DOHH2 (cell line): ENCODE data around the gene SLAMF1.
"Not testable (repeated sequence)": the region's sequence is repeated elsewhere in the genome, so short reads cannot be mapped to it uniquely, and the experiment has no call there.

Source experiments
- H3F3A ChIP-seq: fragments of 200-600 bp; sonication (generic), shearing (Covaris generic); 2 replicates; pipeline ENCODE4 v1.6.0; 2016; ENCODE audit warnings: antibody characterized with exemption, mild to moderate bottlenecking; ENCODE audit not compliant: control insufficient read depth, insufficient read depth
- H3K27ac ChIP-seq: fragments of 200-600 bp; sonication (generic); 2 replicates; pipeline ENCODE4 v1.5.1; 2014; ENCODE audit warnings: low read depth, mild to moderate bottlenecking, low read length, moderate library complexity
- H3K27me3 ChIP-seq: fragments of 200-600 bp; sonication (generic); 2 replicates; pipeline ENCODE4 v1.6.1; 2014; ENCODE audit warnings: mild to moderate bottlenecking, low read length, mixed read lengths; ENCODE audit not compliant: control insufficient read depth
- H3K36me3 ChIP-seq: fragments of 200-600 bp; sonication (generic); 2 replicates; pipeline ENCODE4 v1.6.1; 2014; ENCODE audit warnings: mild to moderate bottlenecking, low read length, moderate library complexity, mixed read lengths; ENCODE audit not compliant: control insufficient read depth
- H3K4me1 ChIP-seq: fragments of 200-600 bp; sonication (generic); 2 replicates; pipeline ENCODE4 v1.6.1; 2014; ENCODE audit warnings: mild to moderate bottlenecking, low read length, mixed read lengths; ENCODE audit not compliant: control insufficient read depth
- H3K4me2 ChIP-seq: fragments of 200-600 bp; sonication (generic); 2 replicates; pipeline ENCODE4 v1.6.0; 2014; ENCODE audit warnings: mild to moderate bottlenecking, low read length, moderate library complexity
- H3K4me3 ChIP-seq: fragments of 200-600 bp; sonication (generic); 2 replicates; pipeline ENCODE4 v1.5.1; 2014; ENCODE audit warnings: mild to moderate bottlenecking, low read length, mixed read lengths
- H3K79me2 ChIP-seq: fragments of 200-600 bp; sonication (generic); 2 replicates; pipeline ENCODE4 v1.6.1; 2014; ENCODE audit warnings: mild to moderate bottlenecking, low read length, mixed read lengths; ENCODE audit not compliant: control insufficient read depth
- H3K9me2 ChIP-seq: fragments of 200-600 bp; sonication (generic); replicated peaks from 2 replicates; pipeline ENCODE4 v1.6.1; 2014; ENCODE audit warnings: mild to moderate bottlenecking, low read length, mixed read lengths; ENCODE audit not compliant: control insufficient read depth
- H3K9me3 ChIP-seq: fragments of 200-600 bp; sonication (generic); 2 replicates; pipeline ENCODE4 v1.6.1; 2014; ENCODE audit warnings: antibody characterized with exemption, low read length, mixed read lengths; ENCODE audit not compliant: control insufficient read depth, insufficient read depth
- H4K20me1 ChIP-seq: fragments of 200-600 bp; sonication (generic); 2 replicates; pipeline ENCODE4 v1.6.0; 2014; ENCODE audit warnings: low read depth, mild to moderate bottlenecking, antibody characterized with exemption, low read length, moderate library complexity; ENCODE audit not compliant: control insufficient read depth, insufficient read depth
- CTCF ChIP-seq: fragments of 200-600 bp; sonication (generic); IDR thresholded peaks from one replicate; pipeline ENCODE4 v1.5.1; 2014; ENCODE audit warnings: antibody characterized with exemption, mild to moderate bottlenecking, low read depth, low read length; ENCODE audit not compliant: poor library complexity, severe bottlenecking
- EZH2phosphoT487 ChIP-seq: fragments of 200-600 bp; sonication (generic); IDR thresholded peaks from 2 replicates; pipeline ENCODE4 v1.6.1; 2017; ENCODE audit warnings: borderline replicate concordance, mild to moderate bottlenecking, antibody characterized with exemption, low read length, moderate library complexity, mixed read lengths

The SLAMF1 gene

GRCh38 chr1:160646711-160647328, at the start of gene SLAMF1:
Gene SLAMF1 (minus strand): TSS chr1:160647044. CDS start chr1:160646945, 99 bp downstream.
- no peaks in the 10 kb centered on the region for H3K36me3 ChIP-seq
- no peaks in the 10 kb centered on the region for H3F3A ChIP-seq
- no peaks in the 10 kb centered on the region for H3K27me3 ChIP-seq
- peak within 1 kb of the TSS; percentile 45 for H3K4me2 ChIP-seq
- peak within 1 kb of the TSS; percentile 40 for H3K4me3 ChIP-seq
- no peak for TF ChIP-seq EZH2phosphoT487
- TF ChIP-seq CTCF: no peak
- H3K9me3 ChIP-seq: no peaks in the 10 kb centered on the region
- peaks cover 42% of the 10 kb centered on the region for H3K4me1 ChIP-seq
- no peaks in the 10 kb centered on the region for H4K20me1 ChIP-seq
- H3K79me2 ChIP-seq: no peaks in the 10 kb centered on the region
- no peaks in the 10 kb centered on the region for H3K9me2 ChIP-seq
- no peak within 1 kb of the TSS for H3K27ac ChIP-seq

GRCh38 chr1:160692390-160692789, 45.5 kb upstream of the SLAMF1 start:
- not testable (repeated sequence) for H3K79me2 ChIP-seq, H3K27me3 ChIP-seq, H3F3A ChIP-seq, H4K20me1 ChIP-seq, H3K9me3 ChIP-seq, H3K4me3 ChIP-seq, H3K9me2 ChIP-seq, H3K36me3 ChIP-seq, H3K27ac ChIP-seq, H3K4me2 ChIP-seq, H3K4me1 ChIP-seq
- peak; percentile 51 for TF ChIP-seq CTCF

GRCh38 chr1:160685266-160685665, 38.4 kb upstream of the SLAMF1 start:
- no peak overlapping the region for H3K4me3 ChIP-seq
- no peaks in the 10 kb centered on the region for H3K36me3 ChIP-seq
- H3K27me3 ChIP-seq: no peaks in the 10 kb centered on the region
- no peaks in the 10 kb centered on the region for H3F3A ChIP-seq
- no peaks in the 10 kb centered on the region for H3K9me2 ChIP-seq
- peaks cover 5% of the 10 kb centered on the region; the same call in 1 of the 2 replicates for H3K9me3 ChIP-seq
- no peak for TF ChIP-seq EZH2phosphoT487
- no peak for TF ChIP-seq CTCF
- no peak overlapping the region for H3K27ac ChIP-seq
- no peak overlapping the region for H3K4me2 ChIP-seq
- H4K20me1 ChIP-seq: no peaks in the 10 kb centered on the region
- no peaks in the 10 kb centered on the region for H3K79me2 ChIP-seq
- peaks cover 7% of the 10 kb centered on the region; the same call in 1 of the 2 replicates for H3K4me1 ChIP-seq
